Upper lobe of right lung (tissue), 1 donor: Measurements from ENCODE around the gene CRISPLD2. TPM values are rescaled to one million over a fixed set of nuclear protein-coding genes. Genes with fewer than 3 reads are reported as not detected.
"Not testable (repeated sequence)": the region's sequence is repeated elsewhere in the genome, so short reads cannot be mapped to it uniquely, and the experiment has no call there.

Experiments
- ATAC-seq: fragments of 200-7000 bp; cut with Tn5 transposase; one replicate; pipeline ENCODE4 v1.9.1; 2020; ENCODE audit warnings: mild to moderate bottlenecking, moderate library complexity
- DNase-seq: peaks from one replicate; pipeline ENCODE4 v3.0.0-alpha.2; 2020
- H3K27ac ChIP-seq: fragments of 200-600 bp; one replicate; pipeline ENCODE4 v1.8.0; 2022
- H3K27me3 ChIP-seq: fragments of 200-600 bp; one replicate; pipeline ENCODE4 v1.8.0; 2022; ENCODE audit warnings: mild to moderate bottlenecking
- H3K36me3 ChIP-seq: fragments of 200-600 bp; one replicate; pipeline ENCODE4 v1.8.0; 2022
- H3K4me1 ChIP-seq: fragments of 200-600 bp; one replicate; pipeline ENCODE4 v1.8.0; 2022
- H3K4me3 ChIP-seq: fragments of 200-600 bp; one replicate; pipeline ENCODE4 v1.8.0; 2022; ENCODE audit warnings: mild to moderate bottlenecking
- H3K9me3 ChIP-seq: fragments of 200-600 bp; one replicate; pipeline ENCODE4 v1.8.0; 2022
- CTCF ChIP-seq: fragments of 200-600 bp; IDR thresholded peaks from one replicate; pipeline ENCODE4 v1.8.0; 2022; ENCODE audit warnings: antibody characterized with exemption
- intact Hi-C: fragments of 100-400 bp; cut with DNase I; formaldehyde crosslinking; loops from one replicate; pipeline ENCODE4 v1.11.0; 2022
- total RNA-seq: library from RNA; stranded (reverse); fragmentation: NEBNext Ultra II Directional; extraction: Animal tissue kit (Norgen Biotek cat#: 25700); gene quantifications from one replicate; pipeline ENCODE4 v1.2.1, GENCODE V29; 2021
- donor health status: DM: no; HTN: yes; CAD: no; lungs with severe emphysema.

Gene CRISPLD2
- total RNA-seq, 1 donor from 2014 or later: 61.9 TPM

- Histone ChIP-seq H3K27me3 (no peaks in the 10 kb centered on the region), H3K36me3 (no peaks in the 10 kb centered on the region), H3K4me1 (peaks cover 25% of the 10 kb centered on the region), H3K4me3 (no peak overlapping the region), H3K9me3 (no peaks in the 10 kb centered on the region), H3K27ac (peak overlapping the region; percentile 65)
- peak; percentile 12 for ATAC-seq
- TF ChIP-seq CTCF: no peak
- DNase-seq: no peak
- intact Hi-C loops: no loop called here
Observed at GRCh38 chr16:84829168-84829965, 9.6 kb downstream of the CRISPLD2 start.

GRCh38 chr16:84830765-84831384, 11.1 kb downstream of the CRISPLD2 start:
- no peak for ATAC-seq
- no peak for DNase-seq
- intact Hi-C loops: no loop called here
- Histone ChIP-seq H3K4me3 (no peak overlapping the region), H3K36me3 (no peaks in the 10 kb centered on the region), H3K27ac (peak overlapping the region; percentile 77), H3K27me3 (no peaks in the 10 kb centered on the region), H3K4me1 (peaks cover 25% of the 10 kb centered on the region), H3K9me3 (no peaks in the 10 kb centered on the region)
- TF ChIP-seq CTCF: no peak

GRCh38 chr16:84831728-84832127, 11.9 kb downstream of the CRISPLD2 start:
- H3K9me3 ChIP-seq, H3K36me3 ChIP-seq, H3K4me3 ChIP-seq, ATAC-seq, H3K27me3 ChIP-seq, DNase-seq, intact Hi-C loops: not testable (repeated sequence)
- peaks cover 25% of the 10 kb centered on the region for H3K4me1 ChIP-seq
- peak overlapping the region; percentile 77 for H3K27ac ChIP-seq

- Histone ChIP-seq H3K4me3 (peak overlapping the region; percentile 23), H3K4me1 (peaks cover 19% of the 10 kb centered on the region), H3K27me3 (peaks cover 5% of the 10 kb centered on the region), H3K27ac (peak overlapping the region; percentile 80), H3K36me3 (no peaks in the 10 kb centered on the region), H3K9me3 (no peaks in the 10 kb centered on the region)
- intact Hi-C loops: no loop called here
- ATAC-seq: peak; percentile 60
- peak; percentile 76 for DNase-seq
- no peak for TF ChIP-seq CTCF
Observed at GRCh38 chr16:84832488-84833143, 12.8 kb downstream of the CRISPLD2 start.

DNA sequence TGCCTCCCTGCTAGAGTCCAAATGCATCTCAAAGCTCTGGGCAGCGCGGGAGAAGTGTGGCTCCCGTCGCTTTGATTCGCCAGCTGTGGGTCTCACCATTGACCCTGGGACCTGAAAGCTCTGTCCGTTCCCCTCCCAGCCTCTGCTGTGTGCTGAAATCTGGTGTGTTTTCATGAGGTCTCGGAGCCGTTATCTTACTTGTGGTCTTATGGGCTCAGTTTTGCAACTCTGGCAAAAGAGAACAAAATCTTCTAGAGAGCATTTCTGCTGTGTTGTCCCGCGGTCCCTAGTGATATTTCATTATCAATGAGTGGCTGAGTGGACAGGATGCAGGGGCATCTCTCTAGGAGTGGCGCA, 13.3 kb downstream of the CRISPLD2 start:
- H3K27ac ChIP-seq: peak overlapping the region; percentile 80

More for the DNA sequence above, 13.3 kb downstream of the CRISPLD2 start:
- Histone ChIP-seq H3K4me1 (peaks cover 14% of the 10 kb centered on the region), H3K9me3 (no peaks in the 10 kb centered on the region), H3K27me3 (peaks cover 5% of the 10 kb centered on the region), H3K36me3 (no peaks in the 10 kb centered on the region), H3K4me3 (peak overlapping the region; percentile 23)
- no peak for ATAC-seq
- intact Hi-C loops: no loop called here
- no peak for TF ChIP-seq CTCF
- DNase-seq: no peak
